Activated CD8-positive, alpha-beta T cell treated with anti-CD3 and anti-CD28 coated beads for 36 hours (primary cell): ENCODE results near the gene WDR20. TPM values are rescaled to one million over a fixed set of nuclear protein-coding genes. Genes with fewer than 3 reads are reported as not detected.
"Not testable (repeated sequence)": the region's sequence is repeated elsewhere in the genome, so short reads cannot be mapped to it uniquely, and the experiment has no call there.

Source experiments
- ATAC-seq: fragments of 200-7000 bp; cut with Tn5 transposase; one replicate; pipeline ENCODE4 v1.10.0; 2021; ENCODE audit warnings: mild to moderate bottlenecking, moderate library complexity
- CTCF ChIA-PET: fragments of 350-600 bp; sonication (Branson Sonifier 250); formaldehyde crosslinking; loops from one replicate; lab custom pipeline; 2021; ENCODE audit warnings: antibody characterized with exemption; lab: Charles Lee
- POLR2A ChIA-PET: fragments of 350-600 bp; sonication (Branson Sonifier 250); formaldehyde crosslinking; loops from one replicate; lab custom pipeline; 2021; ENCODE audit warnings: antibody characterized with exemption; lab: Charles Lee
- DNase-seq: peaks from one replicate; pipeline ENCODE4 v3.0.0-alpha.2; 2020
- H3K27ac Mint-ChIP-seq: one replicate; pipeline ENCODE4 v1.8.0; 2021; ENCODE audit warnings: mild to moderate bottlenecking, mixed read lengths
- H3K27me3 Mint-ChIP-seq: one replicate; pipeline ENCODE4 v1.8.0; 2021; ENCODE audit warnings: mixed read lengths
- H3K36me3 Mint-ChIP-seq: one replicate; pipeline ENCODE4 v1.8.0; 2021; ENCODE audit warnings: low read depth, mixed read lengths
- H3K4me1 Mint-ChIP-seq: one replicate; pipeline ENCODE4 v1.8.0; 2021; ENCODE audit warnings: low read depth, mixed read lengths
- H3K4me3 Mint-ChIP-seq: one replicate; pipeline ENCODE4 v1.8.0; 2021; ENCODE audit warnings: mild to moderate bottlenecking, moderate library complexity, mixed read lengths
- H3K9me3 Mint-ChIP-seq: one replicate; pipeline ENCODE4 v1.8.0; 2021; ENCODE audit warnings: mixed read lengths
- CTCF ChIP-seq: fragments of 200-600 bp; IDR thresholded peaks from one replicate; pipeline ENCODE4 v1.8.0; 2022; ENCODE audit warnings: antibody characterized with exemption, mild to moderate bottlenecking
- intact Hi-C: fragments of 100-400 bp; cut with micrococcal nuclease; formaldehyde crosslinking; loops from one replicate; pipeline ENCODE4 v1.10.0; 2022
- total RNA-seq, 2 experiments: library from RNA; stranded (reverse); gene quantifications; one replicate each; pipeline ENCODE4 v1.2.3, GENCODE V29; 2021

Gene WDR20
- total RNA-seq, 2 experiments from 2014 or later: 18.5 to 21.6 TPM

- Mint-ChIP-seq H3K27ac (no peak overlapping the region), H3K4me1 (no peaks in the 10 kb centered on the region), H3K4me3 (no peak overlapping the region), H3K27me3 (no peaks in the 10 kb centered on the region), H3K36me3 (no peaks in the 10 kb centered on the region), H3K9me3 (no peaks in the 10 kb centered on the region)
- TF ChIP-seq CTCF: no peak
- ChIA-PET CTCF (no interaction called here), POLR2A (no interaction called here)
- no peak for ATAC-seq
- intact Hi-C loops: no loop called here
- DNase-seq: no peak
Measured at GRCh38 chr14:102103062-102103695, 36.5 kb upstream of the WDR20 start.

GRCh38 chr14:102105369-102105768 is 34.3 kb upstream of the WDR20 start:
- no peak overlapping the region for H3K4me3 Mint-ChIP-seq
- H3K27ac Mint-ChIP-seq: no peak overlapping the region
- ChIA-PET CTCF (interaction anchor here (2.6 kb wide), 1 partner anchor 9 kb away, joined by 19 read pairs; no protein-coding TSS in a partner anchor), POLR2A (no interaction called here)
- intact Hi-C loops: no loop called here
- H3K27me3 Mint-ChIP-seq: no peaks in the 10 kb centered on the region
- H3K4me1 Mint-ChIP-seq: no peaks in the 10 kb centered on the region
- ATAC-seq (no peak), DNase-seq (no peak)
- peaks cover 5% of the 10 kb centered on the region for H3K9me3 Mint-ChIP-seq
- H3K36me3 Mint-ChIP-seq: no peaks in the 10 kb centered on the region
- no peak for TF ChIP-seq CTCF

- H3K36me3 Mint-ChIP-seq, ATAC-seq, H3K4me1 Mint-ChIP-seq, H3K27me3 Mint-ChIP-seq, POLR2A ChIA-PET, H3K9me3 Mint-ChIP-seq, H3K27ac Mint-ChIP-seq, DNase-seq, H3K4me3 Mint-ChIP-seq, intact Hi-C loops: not testable (repeated sequence)
- CTCF ChIA-PET: interaction anchor here (1.8 kb wide), 1 partner anchor 13 kb away, joined by 6 read pairs; no protein-coding TSS in a partner anchor
Measured at GRCh38 chr14:102109332-102109731, 30.4 kb upstream of the WDR20 start.

- TF ChIP-seq CTCF: no peak
- ChIA-PET POLR2A (interaction anchor here (1.2 kb wide), 1 partner anchor 133 kb away, joined by 3 read pairs; no protein-coding TSS in a partner anchor), CTCF (interaction anchor here (1.0 to 2.4 kb wide), 2 partner anchors 15 to 105 kb away, joined by 3 to 10 read pairs; no protein-coding TSS in a partner anchor)
- H3K27ac Mint-ChIP-seq: no peak overlapping the region
- H3K4me3 Mint-ChIP-seq: no peak overlapping the region
- intact Hi-C loops: no loop called here
- H3K9me3 Mint-ChIP-seq: peaks cover 5% of the 10 kb centered on the region
- no peaks in the 10 kb centered on the region for H3K4me1 Mint-ChIP-seq
- H3K27me3 Mint-ChIP-seq: no peaks in the 10 kb centered on the region
- ATAC-seq: no peak
- DNase-seq: no peak
- H3K36me3 Mint-ChIP-seq: no peaks in the 10 kb centered on the region
Measured at GRCh38 chr14:102111101-102111500, 28.6 kb upstream of the WDR20 start.

GRCh38 chr14:102116361-102117180 is 23.1 kb upstream of the WDR20 start:
- ATAC-seq: no peak
- POLR2A ChIA-PET: interaction anchor here (0.6 kb wide), 1 partner anchor 178 kb away, joined by 5 read pairs; no protein-coding TSS in a partner anchor
- CTCF ChIA-PET: interaction anchor here (1.3 kb wide), 1 partner anchor 21 kb away, joined by 3 read pairs; no protein-coding TSS in a partner anchor
- no peak for TF ChIP-seq CTCF
- Mint-ChIP-seq H3K4me1 (no peaks in the 10 kb centered on the region), H3K27me3 (no peaks in the 10 kb centered on the region), H3K36me3 (peaks cover 3% of the 10 kb centered on the region), H3K4me3 (no peak overlapping the region), H3K27ac (no peak overlapping the region), H3K9me3 (no peaks in the 10 kb centered on the region)
- no peak for DNase-seq
- intact Hi-C loops: no loop called here
